Measurements from ENCODE around the gene GMPR.
"Not testable (repeated sequence)": the region's sequence is repeated elsewhere in the genome, so short reads cannot be mapped to it uniquely, and the experiment has no call there.

The GMPR gene

DNA sequence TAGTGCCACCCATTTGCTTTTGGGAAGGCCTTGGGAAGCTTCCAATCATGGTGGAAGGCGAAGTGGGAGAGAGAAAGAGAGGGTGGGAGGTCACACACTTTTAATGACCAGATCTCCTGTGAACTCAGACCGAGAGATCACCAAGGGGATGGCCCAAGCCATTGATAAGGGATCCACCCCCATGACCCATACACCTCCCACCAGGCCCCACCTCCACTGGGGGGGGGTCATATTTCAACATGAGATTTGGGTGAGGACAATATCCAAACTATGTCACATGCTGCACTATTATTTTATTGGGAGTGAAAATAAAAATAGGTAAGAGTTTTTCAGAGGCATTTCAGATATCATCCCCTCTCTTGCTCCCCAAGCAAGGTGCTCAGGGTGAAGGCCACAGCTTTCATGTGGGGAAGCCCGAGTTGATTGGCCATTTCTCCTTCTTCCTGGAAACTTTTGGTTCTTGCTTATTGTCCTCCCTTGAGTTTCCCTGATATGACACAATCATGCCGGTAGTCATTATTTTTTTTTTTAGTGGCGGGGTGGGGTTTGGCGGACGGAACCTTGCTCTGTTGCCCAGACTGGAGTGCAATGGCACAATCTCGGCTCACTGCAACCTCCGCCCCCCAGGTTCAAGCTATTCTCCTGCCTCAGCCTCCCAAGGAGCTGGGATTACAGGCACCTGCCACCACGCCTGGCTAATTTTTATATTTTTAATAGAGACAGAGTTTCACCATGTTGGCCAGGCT is 15.2 kb downstream of the GMPR start:
- DNase-seq = no peak
- no peak overlapping the region for H3K27ac ChIP-seq
- H3K36me3 ChIP-seq (replicated peaks) = no peaks in the 10 kb centered on the region
- in situ Hi-C loops (cut with HindIII; ENCODE audit: low pct_ligation_motif_present, low sequenced_read_pairs) = no loop called here
- H3K27me3 ChIP-seq (replicated peaks) = no peaks in the 10 kb centered on the region
- TF ChIP-seq, protein P1, sequence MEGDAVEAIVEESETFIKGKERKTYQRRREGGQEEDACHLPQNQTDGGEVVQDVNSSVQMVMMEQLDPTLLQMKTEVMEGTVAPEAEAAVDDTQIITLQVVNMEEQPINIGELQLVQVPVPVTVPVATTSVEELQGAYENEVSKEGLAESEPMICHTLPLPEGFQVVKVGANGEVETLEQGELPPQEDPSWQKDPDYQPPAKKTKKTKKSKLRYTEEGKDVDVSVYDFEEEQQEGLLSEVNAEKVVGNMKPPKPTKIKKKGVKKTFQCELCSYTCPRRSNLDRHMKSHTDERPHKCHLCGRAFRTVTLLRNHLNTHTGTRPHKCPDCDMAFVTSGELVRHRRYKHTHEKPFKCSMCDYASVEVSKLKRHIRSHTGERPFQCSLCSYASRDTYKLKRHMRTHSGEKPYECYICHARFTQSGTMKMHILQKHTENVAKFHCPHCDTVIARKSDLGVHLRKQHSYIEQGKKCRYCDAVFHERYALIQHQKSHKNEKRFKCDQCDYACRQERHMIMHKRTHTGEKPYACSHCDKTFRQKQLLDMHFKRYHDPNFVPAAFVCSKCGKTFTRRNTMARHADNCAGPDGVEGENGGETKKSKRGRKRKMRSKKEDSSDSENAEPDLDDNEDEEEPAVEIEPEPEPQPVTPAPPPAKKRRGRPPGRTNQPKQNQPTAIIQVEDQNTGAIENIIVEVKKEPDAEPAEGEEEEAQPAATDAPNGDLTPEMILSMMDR (IDR thresholded peaks at IDR 0.05; ENCODE audit: low read depth, low read length, missing control alignments) = no peak
- no peak overlapping the region for H3K4me3 ChIP-seq (ENCODE audit: low read depth, low read length)

DNA sequence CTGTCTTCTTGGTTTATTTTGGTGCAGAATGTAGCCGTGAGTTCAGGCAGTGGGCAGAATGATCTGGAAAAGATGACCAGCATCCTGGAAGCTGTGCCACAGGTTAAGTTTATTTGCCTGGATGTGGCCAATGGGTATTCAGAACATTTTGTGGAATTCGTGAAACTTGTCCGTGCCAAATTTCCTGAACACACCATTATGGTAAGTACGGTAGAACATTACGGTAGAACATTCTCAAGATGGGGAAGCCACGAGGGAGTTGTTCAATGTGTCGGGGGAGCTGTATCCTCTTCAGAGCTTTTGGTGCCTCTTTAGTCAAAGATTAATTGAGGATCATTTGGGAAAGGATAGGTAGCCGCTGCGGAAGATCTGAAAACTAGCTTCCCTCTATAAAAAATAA is 16.1 kb downstream of the GMPR start:
- TF ChIP-seq, protein P1 (IDR thresholded peaks at IDR 0.05; ENCODE audit: low read depth, low read length, missing control alignments) = no peak
- in situ Hi-C loops (cut with HindIII; ENCODE audit: low pct_ligation_motif_present, low sequenced_read_pairs) = no loop called here
- no peak overlapping the region for H3K4me3 ChIP-seq (ENCODE audit: low read depth, low read length)
- H3K36me3 ChIP-seq (replicated peaks) = no peaks in the 10 kb centered on the region
- DNase-seq = no peak
- H3K27ac ChIP-seq = no peak overlapping the region
- no peaks in the 10 kb centered on the region for H3K27me3 ChIP-seq (replicated peaks)

GRCh38 chr6:16256781-16257180 is 18.4 kb downstream of the GMPR start:
- H3K27ac ChIP-seq = no peak overlapping the region
- TF ChIP-seq, protein P1 (IDR thresholded peaks at IDR 0.05; ENCODE audit: low read depth, low read length, missing control alignments) = no peak
- no peaks in the 10 kb centered on the region for H3K36me3 ChIP-seq (replicated peaks)
- DNase-seq = no peak
- in situ Hi-C loops (cut with HindIII; ENCODE audit: low pct_ligation_motif_present, low sequenced_read_pairs) = no loop called here
- no peaks in the 10 kb centered on the region for H3K27me3 ChIP-seq (replicated peaks)
- H3K4me3 ChIP-seq (ENCODE audit: low read depth, low read length) = no peak overlapping the region

- no peak for DNase-seq
- TF ChIP-seq, protein P1 (IDR thresholded peaks at IDR 0.05; ENCODE audit: low read depth, low read length, missing control alignments) = no peak
- Histone ChIP-seq H3K4me3 (ENCODE audit: low read depth, low read length) (no peak overlapping the region), H3K36me3 (replicated peaks) (no peaks in the 10 kb centered on the region), H3K27me3 (replicated peaks) (no peaks in the 10 kb centered on the region), H3K27ac (no peak overlapping the region)
- in situ Hi-C loops (cut with HindIII; ENCODE audit: low pct_ligation_motif_present, low sequenced_read_pairs) = no loop called here
Measured at GRCh38 chr6:16257999-16258708, 19.8 kb downstream of the GMPR start.

- Histone ChIP-seq H3K4me3 (ENCODE audit: low read depth, low read length) (no peak overlapping the region), H3K27ac (no peak overlapping the region), H3K27me3 (replicated peaks) (no peaks in the 10 kb centered on the region), H3K36me3 (replicated peaks) (no peaks in the 10 kb centered on the region)
- TF ChIP-seq, protein P1 (IDR thresholded peaks at IDR 0.05; ENCODE audit: low read depth, low read length, missing control alignments) = no peak
- in situ Hi-C loops (cut with HindIII; ENCODE audit: low pct_ligation_motif_present, low sequenced_read_pairs) = no loop called here
- no peak for DNase-seq
Measured at GRCh38 chr6:16258709-16259075, 20.3 kb downstream of the GMPR start.

DNA sequence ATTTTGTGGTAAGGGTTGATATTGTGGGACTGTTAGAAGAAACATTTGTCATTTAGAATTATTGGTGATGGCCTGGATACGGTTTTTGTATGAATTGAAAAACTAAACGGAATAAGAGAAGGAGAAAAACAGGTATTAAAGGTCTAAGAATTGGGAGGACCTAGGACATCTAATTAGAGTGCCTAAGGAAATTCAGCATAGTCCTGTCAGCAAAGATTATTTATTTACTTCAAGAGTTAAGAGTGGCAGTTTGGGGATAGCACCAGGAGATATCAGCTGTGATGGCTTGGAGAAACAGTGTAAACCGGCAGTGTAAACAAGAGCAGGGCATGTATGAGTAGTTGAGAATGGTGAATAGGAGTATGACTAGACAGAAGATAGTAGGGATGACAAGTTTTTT is 21.2 kb downstream of the GMPR start:
- H3K36me3 ChIP-seq (replicated peaks); H3K27me3 ChIP-seq (replicated peaks); in situ Hi-C loops (cut with HindIII; ENCODE audit: low pct_ligation_motif_present, low sequenced_read_pairs); DNase-seq; H3K27ac ChIP-seq; H3K4me3 ChIP-seq (ENCODE audit: low read depth, low read length): not testable (repeated sequence)

DNA sequence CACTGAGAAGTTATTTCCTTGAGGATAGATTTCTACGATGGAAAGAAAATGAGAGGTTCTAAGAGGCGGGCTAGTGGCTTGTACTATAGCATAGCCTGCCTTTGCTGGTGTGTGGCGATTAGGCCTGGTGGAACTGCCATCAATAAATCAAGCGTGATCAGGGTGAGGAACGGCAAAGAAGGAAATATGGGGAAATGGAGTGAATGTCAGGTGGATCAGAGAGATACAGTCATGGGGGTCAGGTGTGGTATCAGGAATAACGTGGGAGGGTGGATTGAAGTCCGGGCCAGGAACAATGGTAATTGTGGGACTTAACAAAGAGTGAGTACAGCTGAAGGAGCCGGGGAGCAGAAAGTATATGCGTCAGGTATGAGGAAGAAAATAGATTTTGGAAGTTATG is 22.2 kb downstream of the GMPR start:
- not testable (repeated sequence) for H3K36me3 ChIP-seq (replicated peaks)

DNA sequence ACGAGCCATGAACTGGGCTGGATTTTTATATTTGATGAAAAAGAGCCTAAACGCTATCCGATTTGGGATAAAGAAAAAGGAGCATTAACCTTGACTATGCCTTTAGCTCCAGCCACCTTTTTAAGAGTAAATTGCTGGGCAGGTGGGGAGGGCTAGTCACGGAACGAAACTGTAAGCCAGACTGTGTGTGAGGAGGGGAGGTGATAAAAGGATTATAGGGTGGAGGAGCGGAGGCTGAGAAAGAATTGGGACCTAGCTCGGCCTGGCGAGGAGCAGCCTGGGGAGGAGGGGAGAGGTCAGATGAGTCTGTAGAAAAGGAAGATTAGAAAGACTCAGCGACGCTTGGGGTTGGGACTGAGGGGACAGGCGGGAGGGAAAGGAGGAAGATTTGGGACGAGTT is 24.4 kb downstream of the GMPR start:
- H3K27ac ChIP-seq; H3K4me3 ChIP-seq (ENCODE audit: low read depth, low read length); H3K36me3 ChIP-seq (replicated peaks); H3K27me3 ChIP-seq (replicated peaks); DNase-seq; in situ Hi-C loops (cut with HindIII; ENCODE audit: low pct_ligation_motif_present, low sequenced_read_pairs): not testable (repeated sequence)

More for the DNA sequence above, 22.2 kb downstream of the GMPR start:
- in situ Hi-C loops (cut with HindIII; ENCODE audit: low pct_ligation_motif_present, low sequenced_read_pairs); H3K27me3 ChIP-seq (replicated peaks); H3K4me3 ChIP-seq (ENCODE audit: low read depth, low read length); H3K27ac ChIP-seq; DNase-seq: not testable (repeated sequence)

DNA sequence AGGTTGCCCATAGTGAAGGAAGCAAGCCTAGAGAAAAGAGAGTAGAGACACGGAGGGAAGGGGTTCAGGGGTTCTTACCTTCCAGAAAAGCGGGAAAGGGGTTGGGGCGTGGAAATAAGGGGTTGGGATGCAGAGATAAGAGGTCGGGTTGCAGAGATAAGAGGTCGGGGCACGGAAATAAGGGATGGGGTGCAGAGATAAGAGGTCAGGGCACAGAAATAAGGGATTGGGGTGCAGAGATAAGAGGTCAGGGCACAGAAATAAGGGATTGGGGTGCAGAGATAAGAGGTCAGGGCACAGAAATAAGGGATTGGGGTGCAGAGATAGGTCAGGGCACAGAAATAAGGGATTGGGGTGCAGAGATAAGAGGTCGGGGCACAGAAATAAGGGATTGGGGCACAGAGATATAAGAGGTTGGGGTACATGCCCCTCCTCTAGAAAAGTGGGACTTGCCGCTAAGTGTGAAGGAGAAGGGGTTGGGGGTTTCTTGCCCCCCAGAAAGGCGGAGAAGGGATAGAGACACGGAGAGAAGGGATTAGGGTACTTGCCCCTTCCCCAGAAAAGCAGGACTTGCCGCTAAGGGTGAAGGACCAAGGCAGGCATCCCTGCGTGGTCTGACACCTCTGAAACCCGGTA is 25.2 kb downstream of the GMPR start:
- H3K36me3 ChIP-seq (replicated peaks); in situ Hi-C loops (cut with HindIII; ENCODE audit: low pct_ligation_motif_present, low sequenced_read_pairs); H3K27ac ChIP-seq; H3K4me3 ChIP-seq (ENCODE audit: low read depth, low read length); DNase-seq; H3K27me3 ChIP-seq (replicated peaks): not testable (repeated sequence)

Measured in brain microvascular endothelial cell (primary cell).